ENCODE data around the gene LRMDA.

DNA sequence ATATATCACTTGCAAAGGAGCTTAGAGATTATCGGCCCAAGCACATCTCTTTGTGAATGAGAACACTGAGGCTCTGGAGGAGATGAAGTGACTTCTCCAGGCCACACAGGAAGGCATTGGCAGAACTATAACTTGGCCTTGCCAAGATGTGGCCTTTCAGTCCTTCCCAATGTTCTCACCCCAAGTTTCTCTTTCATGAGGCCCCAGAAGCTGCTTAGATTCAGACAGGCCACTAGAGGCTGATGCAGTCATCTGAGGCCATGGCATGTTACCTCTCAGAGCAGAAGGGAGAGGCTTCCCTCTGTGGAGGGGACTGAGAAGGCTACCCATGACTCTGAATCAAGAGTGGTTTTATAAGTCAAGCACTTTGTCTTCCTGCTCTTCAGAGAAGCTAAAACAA, 1003.7 kb downstream of the LRMDA start:
- TF ChIP-seq, protein P1, sequence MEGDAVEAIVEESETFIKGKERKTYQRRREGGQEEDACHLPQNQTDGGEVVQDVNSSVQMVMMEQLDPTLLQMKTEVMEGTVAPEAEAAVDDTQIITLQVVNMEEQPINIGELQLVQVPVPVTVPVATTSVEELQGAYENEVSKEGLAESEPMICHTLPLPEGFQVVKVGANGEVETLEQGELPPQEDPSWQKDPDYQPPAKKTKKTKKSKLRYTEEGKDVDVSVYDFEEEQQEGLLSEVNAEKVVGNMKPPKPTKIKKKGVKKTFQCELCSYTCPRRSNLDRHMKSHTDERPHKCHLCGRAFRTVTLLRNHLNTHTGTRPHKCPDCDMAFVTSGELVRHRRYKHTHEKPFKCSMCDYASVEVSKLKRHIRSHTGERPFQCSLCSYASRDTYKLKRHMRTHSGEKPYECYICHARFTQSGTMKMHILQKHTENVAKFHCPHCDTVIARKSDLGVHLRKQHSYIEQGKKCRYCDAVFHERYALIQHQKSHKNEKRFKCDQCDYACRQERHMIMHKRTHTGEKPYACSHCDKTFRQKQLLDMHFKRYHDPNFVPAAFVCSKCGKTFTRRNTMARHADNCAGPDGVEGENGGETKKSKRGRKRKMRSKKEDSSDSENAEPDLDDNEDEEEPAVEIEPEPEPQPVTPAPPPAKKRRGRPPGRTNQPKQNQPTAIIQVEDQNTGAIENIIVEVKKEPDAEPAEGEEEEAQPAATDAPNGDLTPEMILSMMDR (IDR thresholded peaks at IDR 0.05): no peak
- no peak for TF ChIP-seq POLR2A (IDR thresholded peaks at IDR 0.05)
